Mesendoderm (in vitro differentiated cells): ENCODE measurements around the gene CHADL. TPM values are rescaled to one million over a fixed set of nuclear protein-coding genes. Genes with fewer than 3 reads are reported as not detected.

ENCODE experiments used
- DNase-seq: peaks from one replicate; pipeline ENCODE4 v3.0.0; 2013
- H2AK5ac ChIP-seq: 2 replicates; pipeline ENCODE4 v1.6.1; 2013; ENCODE audit warnings: low read length, inconsistent platforms
- H2BK120ac ChIP-seq: 2 replicates; pipeline ENCODE4 v1.6.1; 2013; ENCODE audit warnings: low read depth, mild to moderate bottlenecking, low read length, moderate library complexity, mixed read lengths
- H2BK15ac ChIP-seq: replicated peaks from 2 replicates; pipeline ENCODE4 v1.6.1; 2013; ENCODE audit warnings: low read depth, mild to moderate bottlenecking, moderate library complexity
- H2BK5ac ChIP-seq: 2 replicates; pipeline ENCODE4 v1.6.1; 2013; ENCODE audit warnings: low read length, inconsistent platforms
- H3K18ac ChIP-seq: 2 replicates; pipeline ENCODE4 v1.6.1; 2013; ENCODE audit warnings: mild to moderate bottlenecking, low read length, mixed read lengths
- H3K23ac ChIP-seq: one replicate; pipeline ENCODE4 v1.6.1; 2013; ENCODE audit warnings: low read length
- H3K27ac ChIP-seq: 2 replicates; pipeline ENCODE4 v1.5.1; 2013; ENCODE audit warnings: low read depth, mild to moderate bottlenecking, inconsistent platforms, low read length, moderate library complexity
- H3K27me3 ChIP-seq: 2 replicates; pipeline ENCODE4 v1.6.1; 2013; ENCODE audit warnings: low read length, control low read depth, mild to moderate bottlenecking, inconsistent platforms; ENCODE audit not compliant: insufficient read depth, poor library complexity
- H3K36me3 ChIP-seq: 2 replicates; pipeline ENCODE4 v1.6.1; 2013; ENCODE audit warnings: low read length, inconsistent platforms; ENCODE audit not compliant: control insufficient read depth, insufficient read depth
- H3K4ac ChIP-seq: one replicate; pipeline ENCODE4 v1.6.1; 2013; ENCODE audit warnings: low read depth, mild to moderate bottlenecking, low read length, moderate library complexity
- H3K4me1 ChIP-seq: 2 replicates; pipeline ENCODE4 v1.6.1; 2013; ENCODE audit warnings: low read depth, low read length, inconsistent platforms; ENCODE audit not compliant: control insufficient read depth
- H3K4me2 ChIP-seq: 2 replicates; pipeline ENCODE4 v1.6.1; 2013; ENCODE audit warnings: low read length
- H3K4me3 ChIP-seq: 2 replicates; pipeline ENCODE4 v1.5.1; 2013; ENCODE audit warnings: mild to moderate bottlenecking, low read length
- H3K56ac ChIP-seq: one replicate; pipeline ENCODE4 v1.6.1; 2013; ENCODE audit warnings: low read length
- H3K79me1 ChIP-seq: 2 replicates; pipeline ENCODE4 v1.6.1; 2013; ENCODE audit warnings: low read length, inconsistent platforms
- H3K79me2 ChIP-seq: 2 replicates; pipeline ENCODE4 v1.6.1; 2013; ENCODE audit warnings: mild to moderate bottlenecking, low read length; ENCODE audit not compliant: control insufficient read depth, insufficient read depth
- H3K9ac ChIP-seq: 2 replicates; pipeline ENCODE4 v1.6.1; 2013; ENCODE audit warnings: low read length, inconsistent platforms
- H4K5ac ChIP-seq: one replicate; pipeline ENCODE4 v1.6.1; 2013; ENCODE audit warnings: low read length
- H4K8ac ChIP-seq: one replicate; pipeline ENCODE4 v1.6.1; 2013; ENCODE audit warnings: low read depth, mild to moderate bottlenecking, control low read depth, low read length, moderate library complexity
- WGBS: extraction: QIAGEN DNeasy Blood & Tissue Kit; methylation state at CpG from one replicate; pipeline ENCODE4 v1.1.7; 2013; ENCODE audit warnings: low lambda C conversion rate, missing lambda C conversion rate; ENCODE audit not compliant: insufficient coverage; ENCODE audit errors: extremely low coverage; 5-methylcytosine and 5-hydroxymethylcytosine counted together
- polyA plus RNA-seq, 2 experiments: library from polyadenylated mRNA; stranded (reverse); fragments of 200-250 nt; gene quantifications; one replicate each; pipeline ENCODE4 v1.2.3, GENCODE V29; 2013

Gene CHADL, protein sequence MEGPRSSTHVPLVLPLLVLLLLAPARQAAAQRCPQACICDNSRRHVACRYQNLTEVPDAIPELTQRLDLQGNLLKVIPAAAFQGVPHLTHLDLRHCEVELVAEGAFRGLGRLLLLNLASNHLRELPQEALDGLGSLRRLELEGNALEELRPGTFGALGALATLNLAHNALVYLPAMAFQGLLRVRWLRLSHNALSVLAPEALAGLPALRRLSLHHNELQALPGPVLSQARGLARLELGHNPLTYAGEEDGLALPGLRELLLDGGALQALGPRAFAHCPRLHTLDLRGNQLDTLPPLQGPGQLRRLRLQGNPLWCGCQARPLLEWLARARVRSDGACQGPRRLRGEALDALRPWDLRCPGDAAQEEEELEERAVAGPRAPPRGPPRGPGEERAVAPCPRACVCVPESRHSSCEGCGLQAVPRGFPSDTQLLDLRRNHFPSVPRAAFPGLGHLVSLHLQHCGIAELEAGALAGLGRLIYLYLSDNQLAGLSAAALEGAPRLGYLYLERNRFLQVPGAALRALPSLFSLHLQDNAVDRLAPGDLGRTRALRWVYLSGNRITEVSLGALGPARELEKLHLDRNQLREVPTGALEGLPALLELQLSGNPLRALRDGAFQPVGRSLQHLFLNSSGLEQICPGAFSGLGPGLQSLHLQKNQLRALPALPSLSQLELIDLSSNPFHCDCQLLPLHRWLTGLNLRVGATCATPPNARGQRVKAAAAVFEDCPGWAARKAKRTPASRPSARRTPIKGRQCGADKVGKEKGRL
- 0.15 TPM for polyA plus RNA-seq (2013, experiment 1 of 2)
- polyA plus RNA-seq (2013, experiment 2 of 2): 0.13 TPM

GRCh38 chr22:41240377-41241132 lies at the start of gene CHADL:
CHADL (minus strand) TSS chr22:41240931; CDS start chr22:41240881, 50 bp downstream.
- Histone ChIP-seq H3K23ac (no peak within 1 kb of the TSS), H3K4me3 (no peak within 1 kb of the TSS), H3K4me2 (no peak within 1 kb of the TSS), H3K36me3 (peaks cover 3% of the 10 kb centered on the region), H2BK15ac (no peak within 1 kb of the TSS), H2BK5ac (no peak within 1 kb of the TSS), H2BK120ac (no peak within 1 kb of the TSS), H2AK5ac (no peak within 1 kb of the TSS), H3K9ac (no peak within 1 kb of the TSS), H3K79me1 (no peaks in the 10 kb centered on the region), H4K5ac (no peak within 1 kb of the TSS), H3K56ac (no peak within 1 kb of the TSS), H3K18ac (no peak within 1 kb of the TSS), H3K27me3 (no peaks in the 10 kb centered on the region), H4K8ac (no peak within 1 kb of the TSS), H3K79me2 (no peaks in the 10 kb centered on the region), H3K27ac (no peak within 1 kb of the TSS), H3K4me1 (no peaks in the 10 kb centered on the region), H3K4ac (no peak within 1 kb of the TSS)
- no CpG with 5 or more reads among the region's 24 CpGs for WGBS
- no peak for DNase-seq

DNA sequence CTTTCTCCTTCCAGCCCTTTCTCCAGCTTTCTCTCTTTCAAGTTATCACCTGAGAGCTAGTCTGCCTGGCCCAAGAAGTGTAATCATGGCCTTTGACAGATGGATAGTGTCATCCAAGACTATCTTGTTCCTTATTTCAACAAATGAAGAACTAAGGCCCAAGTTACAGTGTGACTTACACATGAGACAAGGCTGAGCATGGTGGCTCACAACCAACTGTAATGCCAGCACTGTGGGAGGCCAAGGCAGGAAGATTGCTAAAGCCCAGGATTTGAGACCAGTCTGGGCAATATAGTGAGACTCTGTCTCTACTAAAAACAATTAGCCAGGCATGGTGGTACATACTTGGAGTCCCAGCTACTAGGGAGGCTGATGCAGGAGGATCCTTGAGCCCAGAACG lies 48.9 kb upstream of the CHADL start:
- no peak overlapping the region for H3K4ac ChIP-seq
- no peak overlapping the region for H3K4me2 ChIP-seq
- peaks cover 4% of the 10 kb centered on the region for H3K4me1 ChIP-seq
- no peak overlapping the region for H3K9ac ChIP-seq
- no peak overlapping the region for H3K23ac ChIP-seq
- no peak overlapping the region for H4K5ac ChIP-seq
- no peak overlapping the region for H3K27ac ChIP-seq
- no peak for DNase-seq
- no peaks in the 10 kb centered on the region for H3K36me3 ChIP-seq
- no peak overlapping the region for H2AK5ac ChIP-seq
- no peak overlapping the region for H3K4me3 ChIP-seq
- H4K8ac ChIP-seq: no peak overlapping the region
- no peak overlapping the region for H2BK15ac ChIP-seq
- no peaks in the 10 kb centered on the region for H3K27me3 ChIP-seq
- WGBS: no CpG with 5 or more reads among the region's 1 CpG
- peak overlapping the region; percentile 17 for H2BK5ac ChIP-seq
- peaks cover 10% of the 10 kb centered on the region for H3K79me2 ChIP-seq
- H3K79me1 ChIP-seq: no peaks in the 10 kb centered on the region
- H3K18ac ChIP-seq: no peak overlapping the region
- peak overlapping the region; percentile 22 for H3K56ac ChIP-seq
- no peak overlapping the region for H2BK120ac ChIP-seq

DNA sequence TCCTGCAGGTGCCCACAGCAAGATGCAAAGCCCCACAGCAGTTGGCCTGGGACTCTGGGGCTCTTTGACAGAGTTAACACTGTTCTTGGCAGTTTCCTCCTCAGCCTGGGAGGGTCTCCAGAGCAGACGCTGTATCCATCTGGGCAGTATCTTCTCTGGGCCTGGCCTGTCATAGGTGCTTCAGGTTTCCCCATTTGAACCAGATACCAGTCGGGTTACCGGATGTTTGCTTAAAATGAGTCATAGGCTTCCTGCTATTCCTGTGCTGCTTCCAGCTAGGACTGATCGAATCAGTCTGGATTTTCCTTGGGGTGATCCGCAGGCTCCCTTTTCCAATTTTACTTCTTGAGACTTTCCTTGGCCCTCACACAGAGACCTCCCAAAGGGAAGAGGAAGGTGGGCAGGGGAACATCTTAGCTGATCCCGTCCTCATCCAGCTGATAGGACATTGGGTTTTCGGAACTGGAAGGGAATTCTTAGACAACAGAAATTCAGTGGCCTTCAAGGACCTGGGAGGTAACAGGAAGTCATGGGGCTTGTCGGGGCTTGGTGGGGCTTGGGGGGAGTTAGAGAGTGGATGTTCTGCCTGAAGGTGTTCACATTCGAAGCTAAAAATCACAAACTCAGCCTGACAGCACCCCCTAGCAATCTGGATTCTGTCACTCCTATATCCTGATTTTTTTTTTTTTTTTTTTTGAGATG lies 47.7 kb upstream of the CHADL start:
- Histone ChIP-seq H3K4me2 (no peak overlapping the region), H3K4me3 (no peak overlapping the region), H3K79me1 (peaks cover 3% of the 10 kb centered on the region), H3K36me3 (peaks cover 3% of the 10 kb centered on the region), H3K9ac (peak overlapping the region; percentile 62), H2BK120ac (peak overlapping the region; percentile 63), H3K27ac (peak overlapping the region; percentile 82), H2AK5ac (peak overlapping the region; percentile 32), H4K5ac (no peak overlapping the region), H3K4me1 (peaks cover 4% of the 10 kb centered on the region), H3K18ac (peak overlapping the region; percentile 36), H2BK5ac (peak overlapping the region; percentile 93), H3K79me2 (peaks cover 17% of the 10 kb centered on the region), H3K4ac (peak overlapping the region; percentile 72), H3K56ac (peak overlapping the region; percentile 86), H3K27me3 (no peaks in the 10 kb centered on the region), H3K23ac (no peak overlapping the region), H2BK15ac (no peak overlapping the region), H4K8ac (no peak overlapping the region)
- WGBS: no CpG with 5 or more reads among the region's 9 CpGs
- DNase-seq: peak; percentile 96

DNA sequence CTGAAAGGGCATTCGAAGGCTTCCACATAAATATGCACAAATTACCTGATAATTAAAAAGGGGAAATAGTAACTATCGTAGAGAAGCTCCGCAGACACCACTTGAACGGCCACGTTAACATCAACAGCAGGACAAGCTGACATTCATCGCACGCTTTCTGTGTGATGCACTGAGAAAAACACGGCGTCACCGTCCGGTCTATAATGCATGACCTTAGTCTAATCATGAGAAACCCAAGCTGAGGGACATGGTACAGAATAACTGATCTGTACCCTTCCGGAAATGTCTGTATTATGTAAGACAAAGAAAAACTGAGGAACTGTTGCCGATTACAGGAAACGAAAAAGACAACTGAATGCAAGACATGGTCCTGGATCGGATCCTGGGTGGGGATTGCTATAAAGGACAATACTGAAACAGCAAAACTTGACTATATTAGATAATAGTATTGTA lies 45.9 kb upstream of the CHADL start:
- Histone ChIP-seq H4K8ac (no peak overlapping the region), H3K79me2 (peaks cover 24% of the 10 kb centered on the region), H2AK5ac (peak overlapping the region; percentile 71), H3K9ac (peak overlapping the region; percentile 54), H3K23ac (no peak overlapping the region), H3K79me1 (peaks cover 6% of the 10 kb centered on the region), H4K5ac (peak overlapping the region; percentile 59), H2BK5ac (peak overlapping the region; percentile 41), H2BK15ac (no peak overlapping the region), H3K27ac (no peak overlapping the region), H3K27me3 (no peaks in the 10 kb centered on the region), H3K18ac (no peak overlapping the region), H3K4me2 (peak overlapping the region; percentile 26), H2BK120ac (no peak overlapping the region), H3K4me3 (no peak overlapping the region), H3K36me3 (peaks cover 4% of the 10 kb centered on the region), H3K4me1 (peaks cover 4% of the 10 kb centered on the region), H3K4ac (no peak overlapping the region), H3K56ac (peak overlapping the region; percentile 25)
- DNase-seq: no peak
- WGBS: no CpG with 5 or more reads among the region's 15 CpGs
